Stimulated activated CD4-positive, alpha-beta T cell treated with anti-CD3 and anti-CD28 coated beads, Interleukin-4, amount 100 ng/mL, for 4 hours (primary cell): ENCODE results near the gene THBS3.
"Not testable (repeated sequence)": the region's sequence is repeated elsewhere in the genome, so short reads cannot be mapped to it uniquely, and the experiment has no call there.

ENCODE experiments used
- DNase-seq, 2 experiments: peaks; one replicate each; pipeline ENCODE4 v3.0.0-alpha.2; 2020

THBS3 gene

GRCh38 chr1:155172732-155173477 lies 34.8 kb downstream of the THBS3 start, which contains the start of gene KRTCAP2:
TSS of gene KRTCAP2 (minus strand) at chr1:155173304. CDS start at chr1:155173224, 80 bp downstream.
- DNase-seq = peak; percentile 91 to 94

- no peak for DNase-seq
Measured at GRCh38 chr1:155171836-155172731, 35.6 kb downstream of the THBS3 start.

GRCh38 chr1:155170806-155171205 lies 36.9 kb downstream of the THBS3 start:
- no peak for DNase-seq

GRCh38 chr1:155170101-155170785 lies 37.5 kb downstream of the THBS3 start:
- no peak for DNase-seq

GRCh38 chr1:155169541-155169940 lies 38.2 kb downstream of the THBS3 start:
- no peak for DNase-seq

- DNase-seq = no peak
Measured at GRCh38 chr1:155168456-155169210, 39.1 kb downstream of the THBS3 start.

- not testable (repeated sequence) for DNase-seq
Measured at GRCh38 chr1:155168105-155168445, 39.6 kb downstream of the THBS3 start.

- peak; percentile 75 to 83 for DNase-seq
Measured at GRCh38 chr1:155167166-155168104, 40.3 kb downstream of the THBS3 start.

DNA sequence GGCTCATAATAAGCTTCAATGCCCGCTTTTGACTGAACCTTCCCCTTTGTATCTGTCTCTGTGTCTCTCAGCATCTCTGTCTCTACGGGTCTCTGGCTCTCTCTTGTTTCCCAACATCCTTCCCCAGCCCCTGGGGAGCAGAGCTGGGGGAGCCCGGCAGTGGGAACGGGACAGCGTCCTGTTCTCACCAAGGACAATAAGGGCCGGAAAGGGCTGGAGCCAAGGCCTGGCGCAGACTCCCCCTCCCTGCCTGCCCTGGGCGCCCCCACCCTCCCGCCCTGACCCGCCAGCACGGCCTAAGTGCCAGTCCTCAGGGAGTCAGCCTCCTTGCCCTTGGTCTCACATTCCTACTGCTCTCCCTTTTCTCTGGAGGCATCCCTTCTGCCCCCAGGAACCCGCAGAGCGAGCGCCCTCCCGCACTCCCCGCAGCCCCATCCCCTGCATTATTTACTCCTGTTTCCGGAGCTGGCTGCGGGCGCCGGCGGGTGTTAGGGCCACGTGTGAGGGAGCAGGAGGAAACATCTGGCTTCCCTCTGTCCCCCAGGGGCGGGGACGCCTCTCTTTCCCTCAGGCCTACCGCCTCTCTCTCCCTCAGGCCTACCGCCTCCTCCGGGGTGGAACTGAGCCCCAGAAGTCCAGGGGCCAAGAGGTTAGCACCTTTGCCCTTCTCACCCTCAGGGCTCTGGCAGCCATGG lies 41.1 kb downstream of the THBS3 start:
- DNase-seq = no peak

- DNase-seq = no peak
Measured at GRCh38 chr1:155166051-155166470, 41.6 kb downstream of the THBS3 start.

- DNase-seq = not testable (repeated sequence)
Measured at GRCh38 chr1:155164625-155165024, 43.1 kb downstream of the THBS3 start.

DNA sequence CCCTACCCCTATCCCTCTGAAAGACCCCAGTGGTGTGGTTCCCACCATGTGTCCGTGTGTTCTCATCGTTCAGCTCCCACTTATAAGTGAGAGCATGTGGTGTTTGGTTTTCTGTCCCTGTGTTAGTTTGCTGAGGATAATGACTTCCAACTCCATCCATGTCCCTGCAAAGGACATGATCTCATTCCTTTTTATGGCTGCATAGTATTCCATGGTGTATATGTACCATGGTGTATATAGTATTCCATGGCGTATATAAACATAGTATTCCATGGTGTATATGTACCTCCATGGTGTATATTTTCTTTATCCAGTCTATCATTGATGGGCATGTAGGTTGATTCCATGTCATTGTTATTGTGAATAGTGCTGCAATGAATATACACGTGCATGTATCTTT lies 43.9 kb downstream of the THBS3 start:
- DNase-seq = not testable (repeated sequence)

DNA sequence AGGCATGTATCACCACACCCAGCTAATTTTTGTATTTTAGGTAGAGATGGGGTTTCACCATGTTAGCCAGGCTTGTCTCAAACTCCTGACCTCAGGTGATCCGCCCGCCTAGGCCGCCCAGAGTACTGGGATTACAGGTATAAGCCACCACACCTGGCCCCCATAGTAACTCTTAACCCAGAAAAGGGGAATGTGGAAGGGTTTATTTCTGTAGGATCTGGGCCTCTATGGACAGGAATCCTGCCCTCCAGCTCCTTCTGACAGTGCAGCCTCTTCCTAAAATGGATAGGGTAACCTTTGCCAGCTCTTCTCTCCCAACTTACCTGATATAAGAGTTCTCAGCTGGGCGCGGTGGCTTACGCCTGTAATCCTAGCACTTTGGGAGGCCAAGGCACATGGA lies 45.1 kb downstream of the THBS3 start:
- DNase-seq = not testable (repeated sequence)

GRCh38 chr1:155160128-155160527 lies 47.6 kb downstream of the THBS3 start:
- no peak for DNase-seq

GRCh38 chr1:155158991-155159390 lies 48.7 kb downstream of the THBS3 start:
- no peak for DNase-seq

DNA sequence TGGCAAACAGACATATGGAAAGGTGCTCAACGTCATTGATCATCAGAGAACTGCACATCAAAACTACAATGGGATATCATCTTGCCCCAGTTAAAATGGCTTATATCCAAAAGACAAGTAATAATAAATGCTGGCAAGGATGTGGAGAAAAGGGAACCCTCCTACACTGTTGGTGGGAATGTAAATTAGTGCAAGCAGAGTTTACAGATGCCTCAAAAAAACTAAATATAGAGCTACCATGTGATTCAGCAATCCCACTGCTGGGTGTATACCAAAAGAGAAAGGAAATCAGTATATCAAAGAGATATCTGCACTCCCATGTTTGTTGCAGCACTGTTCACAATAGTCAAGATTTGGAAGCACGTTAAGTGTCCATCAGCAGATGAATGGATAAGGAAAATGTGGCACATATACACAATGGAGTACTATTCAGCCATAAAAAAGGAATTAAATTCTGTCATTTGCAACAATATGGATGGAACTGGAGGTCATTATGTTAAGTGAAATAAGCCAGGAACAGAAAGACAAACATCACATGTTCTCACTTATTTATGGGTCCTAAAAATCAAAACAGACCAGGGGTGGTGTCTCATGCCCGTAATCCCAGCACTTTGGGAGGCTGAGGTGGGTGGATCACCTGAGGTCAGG lies 51.6 kb downstream of the THBS3 start:
- DNase-seq = not testable (repeated sequence)
